ENCODE results near the gene NOP58. TPM values are rescaled to one million over a fixed set of nuclear protein-coding genes. Genes with fewer than 3 reads are reported as not detected.

NOP58 gene
- polyA plus RNA-seq, 2 of the 4 experiments (the other 2 are of a cell fraction), result 106 to 172 TPM

GRCh38 chr2:202265467-202266277, at the start of gene NOP58 (continued):
- peak; percentile 93; the same call in 2 of the 3 replicates for TF ChIP-seq BCL3 (IDR thresholded peaks at IDR 0.05)
- TF ChIP-seq KDM5A (IDR thresholded peaks at IDR 0.05), result peak; percentile 68; the same call in 1 of the 2 replicates
- peak; percentile 96 for TF ChIP-seq PHF8 (IDR thresholded peaks at IDR 0.05; ENCODE audit: borderline replicate concordance, low read depth)
- TF ChIP-seq, protein P1, sequence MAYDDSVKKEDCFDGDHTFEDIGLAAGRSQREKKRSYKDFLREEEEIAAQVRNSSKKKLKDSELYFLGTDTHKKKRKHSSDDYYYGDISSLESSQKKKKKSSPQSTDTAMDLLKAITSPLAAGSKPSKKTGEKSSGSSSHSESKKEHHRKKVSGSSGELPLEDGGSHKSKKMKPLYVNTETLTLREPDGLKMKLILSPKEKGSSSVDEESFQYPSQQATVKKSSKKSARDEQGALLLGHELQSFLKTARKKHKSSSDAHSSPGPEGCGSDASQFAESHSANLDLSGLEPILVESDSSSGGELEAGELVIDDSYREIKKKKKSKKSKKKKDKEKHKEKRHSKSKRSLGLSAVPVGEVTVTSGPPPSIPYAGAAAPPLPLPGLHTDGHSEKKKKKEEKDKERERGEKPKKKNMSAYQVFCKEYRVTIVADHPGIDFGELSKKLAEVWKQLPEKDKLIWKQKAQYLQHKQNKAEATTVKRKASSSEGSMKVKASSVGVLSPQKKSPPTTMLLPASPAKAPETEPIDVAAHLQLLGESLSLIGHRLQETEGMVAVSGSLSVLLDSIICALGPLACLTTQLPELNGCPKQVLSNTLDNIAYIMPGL (CRISPR knock-in tag; IDR thresholded peaks at IDR 0.05; ENCODE audit: borderline replicate concordance), result no peak
- TF ChIP-seq HDAC2 (IDR thresholded peaks at IDR 0.05), result no peak
- TF ChIP-seq ZC3H11A (IDR thresholded peaks at IDR 0.05), result peak; percentile 14; the same call in 1 of the 2 replicates
- peak; percentile 86 for TF ChIP-seq MYC (IDR thresholded peaks at IDR 0.05; ENCODE audit: borderline replicate concordance, low read length)
- TF ChIP-seq MAZ (IDR thresholded peaks at IDR 0.05; ENCODE audit: borderline replicate concordance, low read depth, low read length), result no peak
- peak; percentile 85 to 90 for TF ChIP-seq JUN (IDR thresholded peaks at IDR 0.05)
- TF ChIP-seq, protein P2, sequence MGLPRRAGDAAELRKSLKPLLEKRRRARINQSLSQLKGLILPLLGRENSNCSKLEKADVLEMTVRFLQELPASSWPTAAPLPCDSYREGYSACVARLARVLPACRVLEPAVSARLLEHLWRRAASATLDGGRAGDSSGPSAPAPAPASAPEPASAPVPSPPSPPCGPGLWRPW (IDR thresholded peaks at IDR 0.05), result no peak
- TF ChIP-seq KDM1A (IDR thresholded peaks at IDR 0.05; ENCODE audit: low read depth), result no peak
- no peak for TF ChIP-seq ZNF302 (CRISPR knock-in tag; IDR thresholded peaks at IDR 0.05)
- TF ChIP-seq RNF2 (IDR thresholded peaks at IDR 0.05; ENCODE audit: borderline replicate concordance, low read depth), result no peak
- TF ChIP-seq HOXB13 (CRISPR knock-in tag; IDR thresholded peaks at IDR 0.05; ENCODE audit: low read depth), result no peak; the same call in 1 of the 2 replicates
- TF ChIP-seq CHD2 (IDR thresholded peaks at IDR 0.05; ENCODE audit: low read length, partially characterized antibody), result peak; percentile 75
- peak; percentile 21; the same call in 1 of the 2 replicates for TF ChIP-seq FOSB (CRISPR knock-in tag; IDR thresholded peaks at IDR 0.05)
- no peak for TF ChIP-seq CBX2 (IDR thresholded peaks at IDR 0.05; ENCODE audit: borderline replicate concordance, low read depth)
- TF ChIP-seq ESRRA (IDR thresholded peaks at IDR 0.05; ENCODE audit: borderline replicate concordance, low read length), result no peak
- TF ChIP-seq RAD21 (conservative IDR thresholded peaks at IDR 0.05 in 1 of 2, IDR thresholded peaks at IDR 0.05 in 1 of 2), result no peak; a peak in 1 of 5 replicates
- TF ChIP-seq, protein P3, sequence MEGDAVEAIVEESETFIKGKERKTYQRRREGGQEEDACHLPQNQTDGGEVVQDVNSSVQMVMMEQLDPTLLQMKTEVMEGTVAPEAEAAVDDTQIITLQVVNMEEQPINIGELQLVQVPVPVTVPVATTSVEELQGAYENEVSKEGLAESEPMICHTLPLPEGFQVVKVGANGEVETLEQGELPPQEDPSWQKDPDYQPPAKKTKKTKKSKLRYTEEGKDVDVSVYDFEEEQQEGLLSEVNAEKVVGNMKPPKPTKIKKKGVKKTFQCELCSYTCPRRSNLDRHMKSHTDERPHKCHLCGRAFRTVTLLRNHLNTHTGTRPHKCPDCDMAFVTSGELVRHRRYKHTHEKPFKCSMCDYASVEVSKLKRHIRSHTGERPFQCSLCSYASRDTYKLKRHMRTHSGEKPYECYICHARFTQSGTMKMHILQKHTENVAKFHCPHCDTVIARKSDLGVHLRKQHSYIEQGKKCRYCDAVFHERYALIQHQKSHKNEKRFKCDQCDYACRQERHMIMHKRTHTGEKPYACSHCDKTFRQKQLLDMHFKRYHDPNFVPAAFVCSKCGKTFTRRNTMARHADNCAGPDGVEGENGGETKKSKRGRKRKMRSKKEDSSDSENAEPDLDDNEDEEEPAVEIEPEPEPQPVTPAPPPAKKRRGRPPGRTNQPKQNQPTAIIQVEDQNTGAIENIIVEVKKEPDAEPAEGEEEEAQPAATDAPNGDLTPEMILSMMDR (IDR thresholded peaks at IDR 0.05), result no peak
- no peak for TF ChIP-seq SREBF2 (IDR thresholded peaks at IDR 0.05)
- peak; percentile 95 for TF ChIP-seq POLR2A (IDR thresholded peaks at IDR 0.05; ENCODE audit: low read length)
- no peak for TF ChIP-seq EHF (CRISPR knock-in tag; IDR thresholded peaks at IDR 0.05)
- TF ChIP-seq NR3C1 (IDR thresholded peaks at IDR 0.05), result no peak
- TF ChIP-seq GATA3 (IDR thresholded peaks at IDR 0.05; ENCODE audit: borderline replicate concordance), result peak; percentile 14; the same call in 1 of the 2 replicates

Measured in A549 (cell line).